HG03139 (cell line): ENCODE measurements around the gene SCAPER.
"Not testable (repeated sequence)": the region's sequence is repeated elsewhere in the genome, so short reads cannot be mapped to it uniquely, and the experiment has no call there.

ENCODE experiments used
- ATAC-seq: cut with Tn5 transposase; IDR thresholded peaks from one replicate; pipeline ENCODE4 v1.9.1; 2021; ENCODE audit not compliant: unreplicated experiment

SCAPER gene

DNA sequence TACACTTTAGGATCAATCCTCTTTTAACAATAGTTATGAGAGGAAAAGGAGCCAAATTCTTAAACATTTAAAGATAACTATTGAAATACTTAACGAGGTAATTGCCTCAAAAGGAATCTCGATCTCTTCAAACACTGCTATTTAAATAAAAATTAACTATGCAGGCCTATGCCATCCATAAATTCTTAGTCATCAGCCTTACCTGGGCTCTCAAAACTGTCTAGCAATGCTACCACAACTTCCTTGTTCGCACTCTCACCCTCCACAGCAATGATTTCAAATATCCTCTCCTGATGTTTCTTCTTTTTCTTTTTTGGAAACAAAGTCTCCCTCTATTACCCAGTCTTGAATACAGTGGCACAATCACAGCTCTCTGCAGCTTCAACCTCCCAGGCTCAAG, 606.2 kb downstream of the SCAPER start:
- ATAC-seq, result no peak

DNA sequence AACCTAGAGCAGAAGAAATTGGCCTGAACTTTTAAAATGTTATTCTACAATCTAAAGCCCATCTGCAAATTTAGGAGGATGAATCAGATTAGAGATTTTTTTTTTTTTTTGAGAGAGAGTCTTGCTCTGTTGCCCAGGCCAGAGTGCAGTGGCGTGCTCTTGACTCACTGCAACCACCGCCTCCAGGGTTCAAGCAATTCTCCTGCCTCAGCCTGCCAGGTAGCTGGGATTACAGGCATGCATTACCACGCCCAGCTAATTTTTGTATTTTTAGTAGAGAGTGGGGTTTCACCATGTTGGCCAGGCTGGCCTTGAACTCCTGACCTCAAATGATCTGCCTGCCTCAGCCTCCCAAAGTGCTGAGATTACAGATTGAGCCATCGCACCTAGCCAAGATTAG, 607.2 kb downstream of the SCAPER start:
- not testable (repeated sequence) for ATAC-seq
